Activated CD4-positive, CD25-positive, alpha-beta regulatory T cell treated with anti-CD3 and anti-CD28 coated beads, Interleukin-2, amount 50 U/mL, for 24 hours (primary cell): ENCODE measurements around the gene CCDC188.
"Not testable (repeated sequence)": the region's sequence is repeated elsewhere in the genome, so short reads cannot be mapped to it uniquely, and the experiment has no call there.

Source experiments
- ATAC-seq, 2 donors: fragments of 150-1000 bp; cut with Tn5 transposase; one replicate each; pipeline ENCODE4 v1.10.0; 2021; ENCODE audit warnings: mild to moderate bottlenecking in 1 of 2, moderate library complexity in 1 of 2

CCDC188 gene

GRCh38 chr22:20169253-20169822 is 18.5 kb upstream of the CCDC188 start:
- no peak for ATAC-seq

- ATAC-seq: no peak
Observed at GRCh38 chr22:20167643-20168322, 16.9 kb upstream of the CCDC188 start.

GRCh38 chr22:20166703-20167102 is 15.8 kb upstream of the CCDC188 start:
- ATAC-seq: no peak

GRCh38 chr22:20165913-20166312 is 15.1 kb upstream of the CCDC188 start:
- no peak for ATAC-seq

GRCh38 chr22:20165421-20165820 is 14.6 kb upstream of the CCDC188 start:
- no peak for ATAC-seq

GRCh38 chr22:20164863-20165262 is 14.0 kb upstream of the CCDC188 start:
- ATAC-seq: no peak

- no peak for ATAC-seq
Observed at GRCh38 chr22:20160041-20160440, 9.2 kb upstream of the CCDC188 start.

GRCh38 chr22:20159531-20159930 is 8.7 kb upstream of the CCDC188 start:
- not testable (repeated sequence) for ATAC-seq

GRCh38 chr22:20159076-20159475 is 8.2 kb upstream of the CCDC188 start:
- ATAC-seq: no peak

GRCh38 chr22:20158391-20159036 is 7.7 kb upstream of the CCDC188 start:
- ATAC-seq: no peak

GRCh38 chr22:20157430-20158183 is 6.8 kb upstream of the CCDC188 start:
- no peak for ATAC-seq

- peak; percentile 83 to 84 for ATAC-seq
Observed at GRCh38 chr22:20156611-20157429, 6.0 kb upstream of the CCDC188 start.

GRCh38 chr22:20156042-20156389 is 5.2 kb upstream of the CCDC188 start:
- ATAC-seq: no peak

- ATAC-seq: no peak
Observed at GRCh38 chr22:20155330-20156041, 4.6 kb upstream of the CCDC188 start.

- ATAC-seq: no peak
Observed at GRCh38 chr22:20154602-20155187, 3.8 kb upstream of the CCDC188 start.

GRCh38 chr22:20153945-20154344 is 3.1 kb upstream of the CCDC188 start:
- ATAC-seq: no peak

GRCh38 chr22:20152464-20152890 is 1.6 kb upstream of the CCDC188 start:
- ATAC-seq: no peak

GRCh38 chr22:20151276-20151588 is 377 bp upstream of the CCDC188 start:
- ATAC-seq: no peak

- ATAC-seq: no peak
Observed at GRCh38 chr22:20149257-20150250, 1.3 kb downstream of the CCDC188 start.

GRCh38 chr22:20148414-20148813 is 2.4 kb downstream of the CCDC188 start:
- no peak for ATAC-seq
